HepG2 (cell line): ENCODE data around the gene CYLD. TPM values are rescaled to one million over a fixed set of nuclear protein-coding genes. Genes with fewer than 3 reads are reported as not detected.

Source experiments
- BHLHE40 ChIP-seq: IDR thresholded peaks from 2 replicates; pipeline ENCODE4 v1.6.1; 2011; ENCODE audit warnings: low read length, improper control_type of control experiment
- CEBPB ChIP-seq: IDR thresholded peaks from 2 replicates; pipeline ENCODE4 v1.6.1; 2011; ENCODE audit warnings: low read depth, low read length, improper control_type of control experiment, borderline replicate concordance
- CEBPG ChIP-seq: IDR thresholded peaks from 2 replicates; pipeline ENCODE4 v1.6.1; 2016
- HMG20A ChIP-seq: IDR thresholded peaks from 2 replicates; pipeline ENCODE4 v1.6.1; 2016; ENCODE audit warnings: borderline replicate concordance
- NFYC ChIP-seq: IDR thresholded peaks from 2 replicates; pipeline ENCODE4 v1.6.1; 2016; ENCODE audit warnings: missing genetic modification reagents, missing compliant biosample characterization
- PAWR ChIP-seq: sonication (generic); formaldehyde crosslinking; IDR thresholded peaks from 2 replicates; pipeline ENCODE4 v1.4.0; 2020; ENCODE audit warnings: missing genetic modification reagents, mild to moderate bottlenecking, borderline replicate concordance
- RFXANK ChIP-seq: IDR thresholded peaks from 2 replicates; pipeline ENCODE4 v1.6.1; 2016
- SNRNP70 ChIP-seq: fragments of 200-400 bp; formaldehyde crosslinking; IDR thresholded peaks from 2 replicates; pipeline ENCODE4 v1.6.1; 2017; ENCODE audit warnings: mild to moderate bottlenecking, low read depth, low read length, moderate library complexity
- ZBTB42 ChIP-seq: sonication (generic); formaldehyde crosslinking; IDR thresholded peaks from 2 replicates; pipeline ENCODE4 v1.5.0; 2020; ENCODE audit warnings: mild to moderate bottlenecking, missing genetic modification reagents
- ZNF3 ChIP-seq: IDR thresholded peaks from 2 replicates; pipeline ENCODE4 v1.7.0; 2017; ENCODE audit warnings: inconsistent platforms
- polyA plus RNA-seq, 8 experiments: library from polyadenylated mRNA; depleted of rRNA in 3 of 8; stranded (reverse) in 7 of 8; unstranded in 1 of 8; fragments of >200 nt; fragmentation: Illumina TruSeq in 4 of 8; extraction: Trizol in 4 of 8; gene quantifications; 2 replicates each; pipeline versions ENCODE4 v1.2.1 to v1.2.3, GENCODE V29; 2011 to 2016; ENCODE audit warnings: low read depth in 4 of 8, missing spikeins in 1 of 8, mixed read lengths in 1 of 8; ENCODE audit not compliant: insufficient read depth in 1 of 8
- total RNA-seq, 5 experiments: library from RNA; depleted of rRNA; stranded (reverse); fragments of >200 nt; fragmentation: Illumina TruSeq; extraction: Trizol; gene quantifications; 2 replicates each; pipeline ENCODE4 v1.2.3, GENCODE V29; 2016; ENCODE audit warnings: low read depth in 1 of 5
- TF ChIP-seq, protein P1 (sequence below): sonication (generic); formaldehyde crosslinking; IDR thresholded peaks from 2 replicates; pipeline ENCODE4 v1.4.0; 2020; ENCODE audit warnings: missing genetic modification reagents, mild to moderate bottlenecking, borderline replicate concordance
- TF ChIP-seq, protein P2 (sequence below): sonication (generic); formaldehyde crosslinking; IDR thresholded peaks from 2 replicates; pipeline ENCODE4 v1.5.0; 2020; ENCODE audit warnings: missing genetic modification reagents
- TF ChIP-seq, protein P3 (sequence below): sonication (generic); formaldehyde crosslinking; IDR thresholded peaks from 2 replicates; pipeline ENCODE4 v1.4.0; 2020; ENCODE audit warnings: missing genetic modification reagents, borderline replicate concordance
- TF ChIP-seq, protein P4 (sequence below): sonication (generic); formaldehyde crosslinking; IDR thresholded peaks from 2 replicates; pipeline ENCODE4 v1.5.1; 2020; ENCODE audit warnings: mild to moderate bottlenecking, moderate library complexity, missing genetic modification reagents
- TF ChIP-seq, protein P5 (sequence below): sonication (generic); formaldehyde crosslinking; IDR thresholded peaks from 2 replicates; pipeline ENCODE4 v1.9.0; 2022; ENCODE audit warnings: missing genetic modification reagents, mild to moderate bottlenecking, borderline replicate concordance

Gene CYLD
- total and polyA plus RNA-seq, 2 of the 13 experiments (the other 11 are each of a cell fraction or from before 2014, with no cell fraction given) = 6.1 to 11.4 TPM

DNA sequence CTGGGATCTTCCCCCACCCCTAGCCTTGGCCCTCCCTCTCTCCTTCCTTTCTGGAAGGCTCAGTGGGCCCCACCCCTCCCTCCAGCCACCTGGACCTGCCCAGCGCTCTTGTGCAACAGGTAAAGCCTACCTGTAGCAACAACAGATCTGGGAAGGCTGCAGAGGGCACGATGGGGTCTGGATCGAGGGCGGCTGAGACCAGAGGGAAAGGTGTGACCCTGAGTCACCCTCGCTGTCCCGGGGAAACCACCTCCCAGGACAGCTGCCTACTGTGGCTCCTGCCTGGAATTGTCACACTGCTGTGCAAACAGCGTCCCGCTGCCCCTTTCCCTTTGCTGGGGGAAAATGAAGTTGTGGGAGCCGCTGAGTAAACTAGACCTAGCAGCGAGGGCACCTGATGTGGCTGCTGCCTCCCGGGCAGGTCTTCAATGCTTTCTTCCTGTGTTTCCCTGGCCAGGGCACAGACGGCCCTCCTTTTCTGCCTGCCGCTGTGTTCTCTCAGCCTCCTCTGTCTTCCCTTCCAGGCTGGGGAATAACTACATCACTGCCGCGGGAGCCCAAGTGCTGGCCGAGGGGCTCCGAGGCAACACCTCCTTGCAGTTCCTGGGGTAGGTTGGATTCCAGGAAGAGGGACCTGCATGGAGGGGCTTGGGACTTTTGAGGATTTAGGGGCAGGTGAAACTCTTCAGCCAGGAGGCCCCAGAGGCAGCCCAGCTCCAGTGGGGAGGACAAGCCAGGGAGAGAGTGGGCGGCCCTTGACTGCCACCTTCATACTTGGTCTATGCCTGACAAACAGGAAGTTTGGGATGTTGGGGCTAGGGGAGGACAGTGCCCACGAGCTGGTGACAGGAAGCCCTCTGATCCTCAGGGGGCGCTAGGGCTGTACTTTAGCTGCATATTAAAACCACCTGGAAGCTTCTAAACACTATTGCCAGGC is 22.2 kb upstream of the CYLD start (continued):
- TF ChIP-seq, protein P1, sequence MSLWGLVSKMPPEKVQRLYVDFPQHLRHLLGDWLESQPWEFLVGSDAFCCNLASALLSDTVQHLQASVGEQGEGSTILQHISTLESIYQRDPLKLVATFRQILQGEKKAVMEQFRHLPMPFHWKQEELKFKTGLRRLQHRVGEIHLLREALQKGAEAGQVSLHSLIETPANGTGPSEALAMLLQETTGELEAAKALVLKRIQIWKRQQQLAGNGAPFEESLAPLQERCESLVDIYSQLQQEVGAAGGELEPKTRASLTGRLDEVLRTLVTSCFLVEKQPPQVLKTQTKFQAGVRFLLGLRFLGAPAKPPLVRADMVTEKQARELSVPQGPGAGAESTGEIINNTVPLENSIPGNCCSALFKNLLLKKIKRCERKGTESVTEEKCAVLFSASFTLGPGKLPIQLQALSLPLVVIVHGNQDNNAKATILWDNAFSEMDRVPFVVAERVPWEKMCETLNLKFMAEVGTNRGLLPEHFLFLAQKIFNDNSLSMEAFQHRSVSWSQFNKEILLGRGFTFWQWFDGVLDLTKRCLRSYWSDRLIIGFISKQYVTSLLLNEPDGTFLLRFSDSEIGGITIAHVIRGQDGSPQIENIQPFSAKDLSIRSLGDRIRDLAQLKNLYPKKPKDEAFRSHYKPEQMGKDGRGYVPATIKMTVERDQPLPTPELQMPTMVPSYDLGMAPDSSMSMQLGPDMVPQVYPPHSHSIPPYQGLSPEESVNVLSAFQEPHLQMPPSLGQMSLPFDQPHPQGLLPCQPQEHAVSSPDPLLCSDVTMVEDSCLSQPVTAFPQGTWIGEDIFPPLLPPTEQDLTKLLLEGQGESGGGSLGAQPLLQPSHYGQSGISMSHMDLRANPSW (CRISPR knock-in tag) = 0 out of 2 replicates have a peak, but pooled peaks have one; percentile 69
- TF ChIP-seq, protein P2, sequence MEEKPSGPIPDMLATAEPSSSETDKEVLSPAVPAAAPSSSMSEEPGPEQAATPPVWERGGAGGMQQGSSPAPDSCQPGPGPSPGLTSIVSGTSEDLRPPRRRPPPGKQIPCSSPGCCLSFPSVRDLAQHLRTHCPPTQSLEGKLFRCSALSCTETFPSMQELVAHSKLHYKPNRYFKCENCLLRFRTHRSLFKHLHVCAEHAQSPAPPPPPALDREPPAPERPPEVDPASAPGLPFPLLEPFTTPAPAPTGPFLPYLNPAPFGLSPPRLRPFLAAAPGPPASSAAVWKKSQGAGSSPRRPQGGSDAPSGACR (CRISPR knock-in tag) = no peak
- TF ChIP-seq NFYC (no peak), RFXANK (no peak), HMG20A (CRISPR knock-in tag) (peak; percentile 26; the same call in 1 of the 2 replicates), PAWR (CRISPR knock-in tag) (no peak), CEBPB (peak; percentile 24; the same call in 1 of the 2 replicates), CEBPG (CRISPR knock-in tag) (peak; percentile 24; the same call in 1 of the 2 replicates), ZNF3 (CRISPR knock-in tag) (no peak), BHLHE40 (no peak), ZBTB42 (no peak), SNRNP70 (no peak)
- TF ChIP-seq, protein P3, sequence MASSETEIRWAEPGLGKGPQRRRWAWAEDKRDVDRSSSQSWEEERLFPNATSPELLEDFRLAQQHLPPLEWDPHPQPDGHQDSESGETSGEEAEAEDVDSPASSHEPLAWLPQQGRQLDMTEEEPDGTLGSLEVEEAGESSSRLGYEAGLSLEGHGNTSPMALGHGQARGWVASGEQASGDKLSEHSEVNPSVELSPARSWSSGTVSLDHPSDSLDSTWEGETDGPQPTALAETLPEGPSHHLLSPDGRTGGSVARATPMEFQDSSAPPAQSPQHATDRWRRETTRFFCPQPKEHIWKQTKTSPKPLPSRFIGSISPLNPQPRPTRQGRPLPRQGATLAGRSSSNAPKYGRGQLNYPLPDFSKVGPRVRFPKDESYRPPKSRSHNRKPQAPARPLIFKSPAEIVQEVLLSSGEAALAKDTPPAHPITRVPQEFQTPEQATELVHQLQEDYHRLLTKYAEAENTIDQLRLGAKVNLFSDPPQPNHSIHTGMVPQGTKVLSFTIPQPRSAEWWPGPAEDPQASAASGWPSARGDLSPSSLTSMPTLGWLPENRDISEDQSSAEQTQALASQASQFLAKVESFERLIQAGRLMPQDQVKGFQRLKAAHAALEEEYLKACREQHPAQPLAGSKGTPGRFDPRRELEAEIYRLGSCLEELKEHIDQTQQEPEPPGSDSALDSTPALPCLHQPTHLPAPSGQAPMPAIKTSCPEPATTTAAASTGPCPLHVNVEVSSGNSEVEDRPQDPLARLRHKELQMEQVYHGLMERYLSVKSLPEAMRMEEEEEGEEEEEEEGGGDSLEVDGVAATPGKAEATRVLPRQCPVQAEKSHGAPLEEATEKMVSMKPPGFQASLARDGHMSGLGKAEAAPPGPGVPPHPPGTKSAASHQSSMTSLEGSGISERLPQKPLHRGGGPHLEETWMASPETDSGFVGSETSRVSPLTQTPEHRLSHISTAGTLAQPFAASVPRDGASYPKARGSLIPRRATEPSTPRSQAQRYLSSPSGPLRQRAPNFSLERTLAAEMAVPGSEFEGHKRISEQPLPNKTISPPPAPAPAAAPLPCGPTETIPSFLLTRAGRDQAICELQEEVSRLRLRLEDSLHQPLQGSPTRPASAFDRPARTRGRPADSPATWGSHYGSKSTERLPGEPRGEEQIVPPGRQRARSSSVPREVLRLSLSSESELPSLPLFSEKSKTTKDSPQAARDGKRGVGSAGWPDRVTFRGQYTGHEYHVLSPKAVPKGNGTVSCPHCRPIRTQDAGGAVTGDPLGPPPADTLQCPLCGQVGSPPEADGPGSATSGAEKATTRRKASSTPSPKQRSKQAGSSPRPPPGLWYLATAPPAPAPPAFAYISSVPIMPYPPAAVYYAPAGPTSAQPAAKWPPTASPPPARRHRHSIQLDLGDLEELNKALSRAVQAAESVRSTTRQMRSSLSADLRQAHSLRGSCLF (CRISPR knock-in tag) = no peak
- TF ChIP-seq, protein P4, sequence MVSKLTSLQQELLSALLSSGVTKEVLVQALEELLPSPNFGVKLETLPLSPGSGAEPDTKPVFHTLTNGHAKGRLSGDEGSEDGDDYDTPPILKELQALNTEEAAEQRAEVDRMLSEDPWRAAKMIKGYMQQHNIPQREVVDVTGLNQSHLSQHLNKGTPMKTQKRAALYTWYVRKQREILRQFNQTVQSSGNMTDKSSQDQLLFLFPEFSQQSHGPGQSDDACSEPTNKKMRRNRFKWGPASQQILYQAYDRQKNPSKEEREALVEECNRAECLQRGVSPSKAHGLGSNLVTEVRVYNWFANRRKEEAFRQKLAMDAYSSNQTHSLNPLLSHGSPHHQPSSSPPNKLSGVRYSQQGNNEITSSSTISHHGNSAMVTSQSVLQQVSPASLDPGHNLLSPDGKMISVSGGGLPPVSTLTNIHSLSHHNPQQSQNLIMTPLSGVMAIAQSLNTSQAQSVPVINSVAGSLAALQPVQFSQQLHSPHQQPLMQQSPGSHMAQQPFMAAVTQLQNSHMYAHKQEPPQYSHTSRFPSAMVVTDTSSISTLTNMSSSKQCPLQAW = peak; percentile 56; the same call in 1 of the 2 replicates
- TF ChIP-seq, protein P5, sequence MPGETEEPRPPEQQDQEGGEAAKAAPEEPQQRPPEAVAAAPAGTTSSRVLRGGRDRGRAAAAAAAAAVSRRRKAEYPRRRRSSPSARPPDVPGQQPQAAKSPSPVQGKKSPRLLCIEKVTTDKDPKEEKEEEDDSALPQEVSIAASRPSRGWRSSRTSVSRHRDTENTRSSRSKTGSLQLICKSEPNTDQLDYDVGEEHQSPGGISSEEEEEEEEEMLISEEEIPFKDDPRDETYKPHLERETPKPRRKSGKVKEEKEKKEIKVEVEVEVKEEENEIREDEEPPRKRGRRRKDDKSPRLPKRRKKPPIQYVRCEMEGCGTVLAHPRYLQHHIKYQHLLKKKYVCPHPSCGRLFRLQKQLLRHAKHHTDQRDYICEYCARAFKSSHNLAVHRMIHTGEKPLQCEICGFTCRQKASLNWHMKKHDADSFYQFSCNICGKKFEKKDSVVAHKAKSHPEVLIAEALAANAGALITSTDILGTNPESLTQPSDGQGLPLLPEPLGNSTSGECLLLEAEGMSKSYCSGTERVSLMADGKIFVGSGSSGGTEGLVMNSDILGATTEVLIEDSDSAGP (CRISPR knock-in tag) = peak; percentile 64; the same call in 1 of the 2 replicates
